ENCODE results near the gene TEDC1.

- no peak for TF ChIP-seq TAF1 (IDR thresholded peaks at IDR 0.05; ENCODE audit: borderline replicate concordance, insufficient read depth, low read length)
- TF ChIP-seq REST (IDR thresholded peaks at IDR 0.05; ENCODE audit: insufficient read depth in 1 of 2, low read depth in 2 of 2, low read length in 2 of 2): no peak
- no peak for TF ChIP-seq POLR2AphosphoS5 (IDR thresholded peaks at IDR 0.05; ENCODE audit: low read depth, low read length)
- TF ChIP-seq SIN3A (IDR thresholded peaks at IDR 0.05; ENCODE audit: borderline replicate concordance, insufficient read depth, low read length): no peak
Observed at GRCh38 chr14:105466531-105467248, 24.4 kb upstream of the TEDC1 start.
